PC-3 (cell line): ENCODE measurements around the gene PHRF1. TPM values are rescaled to one million over a fixed set of nuclear protein-coding genes. Genes with fewer than 3 reads are reported as not detected.

Experiments used
- ATAC-seq: fragments of 200-7000 bp; cut with Tn5 transposase; 2 replicates; pipeline ENCODE4 v1.9.1; 2020; ENCODE audit warnings: mild to moderate bottlenecking, moderate library complexity
- BruUV-seq: library from RNA; stranded (reverse); fragments of 400-500 nt; replicated peaks from 2 replicates; lab custom pipeline; 2021; lab: Mats Ljungman, UMichigan
- CTCF ChIA-PET: fragments of 300-600 bp; sonication (Branson Sonifier 250); formaldehyde crosslinking; loops from one replicate; lab custom pipeline; 2022; ENCODE audit warnings: antibody characterized with exemption; lab: Charles Lee
- POLR2A ChIA-PET: fragments of 300-600 bp; sonication (Branson Sonifier 250); formaldehyde crosslinking; loops from one replicate; lab custom pipeline; 2022; ENCODE audit warnings: antibody characterized with exemption; ENCODE audit not compliant: unreplicated experiment; lab: Charles Lee
- DNase-seq: peaks from one replicate; pipeline ENCODE4 v3.0.0-alpha.2; 2015
- H2AFZ ChIP-seq: fragments of 300-600 bp; sonication (generic); 2 replicates; pipeline ENCODE4 v1.6.0; 2016; ENCODE audit warnings: antibody characterized with exemption, low read length
- H3F3A ChIP-seq: fragments of 300-600 bp; sonication (generic); one replicate; pipeline ENCODE4 v1.6.0; 2017; ENCODE audit warnings: antibody characterized with exemption, low read length, control low read depth, mild to moderate bottlenecking; ENCODE audit not compliant: unreplicated experiment
- H3K27ac ChIP-seq: fragments of 300-600 bp; sonication (generic); 2 replicates; pipeline ENCODE4 v1.5.1; 2016; ENCODE audit warnings: mild to moderate bottlenecking, low read length
- H3K27me3 ChIP-seq: fragments of 300-600 bp; sonication (generic); 2 replicates; pipeline ENCODE4 v1.6.1; 2016; ENCODE audit warnings: low read length, mixed read lengths
- H3K36me3 ChIP-seq: fragments of 300-600 bp; sonication (generic); 2 replicates; pipeline ENCODE4 v1.6.1; 2016; ENCODE audit warnings: low read depth, mixed run types, low read length, mixed read lengths
- H3K4me1 ChIP-seq: fragments of 300-600 bp; sonication (generic); 2 replicates; pipeline ENCODE4 v1.5.1; 2016; ENCODE audit warnings: low read length; ENCODE audit not compliant: insufficient read depth
- H3K4me2 ChIP-seq: fragments of 300-600 bp; sonication (generic); 2 replicates; pipeline ENCODE4 v1.6.0; 2016; ENCODE audit warnings: low read length
- H3K4me3 ChIP-seq: fragments of 300-600 bp; sonication (generic); 2 replicates; pipeline ENCODE4 v1.5.1; 2016; ENCODE audit warnings: mild to moderate bottlenecking, low read length, mixed read lengths
- H3K79me2 ChIP-seq: fragments of 300-600 bp; sonication (generic); 2 replicates; pipeline ENCODE4 v1.6.1; 2017; ENCODE audit warnings: low read length, mixed read lengths
- H3K9ac ChIP-seq: fragments of 300-600 bp; sonication (generic); 2 replicates; pipeline ENCODE4 v1.6.0; 2016; ENCODE audit warnings: mild to moderate bottlenecking, low read length
- H3K9me2 ChIP-seq: fragments of 300-600 bp; sonication (generic); replicated peaks from 2 replicates; pipeline ENCODE4 v1.6.1; 2016; ENCODE audit warnings: mixed run types, low read length, mixed read lengths
- H3K9me3 ChIP-seq: fragments of 300-600 bp; sonication (generic); 2 replicates; pipeline ENCODE4 v1.6.1; 2016; ENCODE audit warnings: low read length, mixed read lengths
- H4K20me1 ChIP-seq: fragments of 300-600 bp; sonication (generic); 2 replicates; pipeline ENCODE4 v1.6.1; 2016; ENCODE audit warnings: low read length, mixed read lengths
- EZH2 ChIP-seq: fragments of 300-600 bp; sonication (generic); IDR thresholded peaks from one replicate; pipeline ENCODE4 v1.6.1; 2017; ENCODE audit warnings: antibody characterized with exemption, mild to moderate bottlenecking, low read length; ENCODE audit not compliant: unreplicated experiment
- EZH2phosphoT487 ChIP-seq: fragments of 300-600 bp; sonication (generic); IDR thresholded peaks from 2 replicates; pipeline ENCODE4 v1.6.1; 2018; ENCODE audit warnings: mild to moderate bottlenecking, antibody characterized with exemption, low read length, borderline replicate concordance
- intact Hi-C: fragments of 100-400 bp; cut with micrococcal nuclease; formaldehyde crosslinking; loops from 2 replicates; pipeline ENCODE4 v1.9.0; 2023
- total RNA-seq: library from RNA; depleted of rRNA; stranded (reverse); fragments of >200 nt; gene quantifications from 2 replicates; pipeline ENCODE4 v1.2.3, GENCODE V29; 2014
- TF ChIP-seq, protein P1 (sequence below): fragments of 300-600 bp; sonication (generic); conservative IDR thresholded peaks from 2 replicates; pipeline ENCODE4 v1.5.1; 2017; ENCODE audit warnings: antibody characterized with exemption, low read depth, mild to moderate bottlenecking, low read length

The PHRF1 gene
- total RNA-seq, 1 experiment from 2014 or later: 41.4 TPM

DNA sequence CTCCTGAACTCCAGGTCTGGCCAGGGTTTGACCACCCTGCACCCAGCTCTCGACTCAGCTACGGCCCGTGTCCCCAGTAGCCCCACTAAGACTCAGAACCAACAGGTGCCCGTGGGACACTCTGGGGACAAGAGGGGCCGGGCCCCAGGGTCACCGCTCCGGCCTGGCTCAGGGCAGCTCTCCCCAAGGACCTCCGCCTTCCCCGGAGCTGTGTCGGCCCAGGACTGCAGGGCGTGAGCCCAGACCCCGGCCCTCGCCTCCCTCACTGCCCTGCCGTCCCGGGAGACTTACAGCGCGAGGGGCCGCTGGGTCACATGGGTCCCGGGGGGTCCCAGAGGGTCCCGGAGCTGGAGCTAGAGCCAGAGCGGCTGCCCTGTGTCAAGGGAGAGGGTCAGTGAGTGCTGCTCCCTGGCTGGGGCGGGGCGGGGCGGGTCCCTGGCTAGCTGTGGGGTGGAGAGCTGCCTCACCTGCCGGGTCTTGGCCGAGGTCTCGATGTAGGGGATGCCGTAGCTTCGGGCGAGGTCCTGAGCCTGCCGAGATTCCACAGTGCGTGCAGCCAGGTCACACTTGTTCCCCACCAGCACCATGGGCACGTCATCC lies 43.2 kb upstream of the PHRF1 start:
- Histone ChIP-seq H2AFZ (no peak overlapping the region), H3K9me3 (no peaks in the 10 kb centered on the region), H3K36me3 (no peaks in the 10 kb centered on the region), H3K9me2 (no peaks in the 10 kb centered on the region), H3K27ac (no peak overlapping the region), H3K4me2 (no peak overlapping the region), H3K79me2 (peaks cover 16% of the 10 kb centered on the region), H3K9ac (no peak overlapping the region), H3K27me3 (no peaks in the 10 kb centered on the region), H3K4me1 (peaks cover 17% of the 10 kb centered on the region), H3F3A (no peaks in the 10 kb centered on the region), H3K4me3 (no peak overlapping the region), H4K20me1 (peaks cover 4% of the 10 kb centered on the region; the same call in 1 of the 2 replicates)
- intact Hi-C loops: no loop called here
- no peak for DNase-seq
- POLR2A ChIA-PET: no interaction called here
- no peak for ATAC-seq
- CTCF ChIA-PET: no interaction called here
- BruUV-seq: no TSS peak
- TF ChIP-seq, protein P1, sequence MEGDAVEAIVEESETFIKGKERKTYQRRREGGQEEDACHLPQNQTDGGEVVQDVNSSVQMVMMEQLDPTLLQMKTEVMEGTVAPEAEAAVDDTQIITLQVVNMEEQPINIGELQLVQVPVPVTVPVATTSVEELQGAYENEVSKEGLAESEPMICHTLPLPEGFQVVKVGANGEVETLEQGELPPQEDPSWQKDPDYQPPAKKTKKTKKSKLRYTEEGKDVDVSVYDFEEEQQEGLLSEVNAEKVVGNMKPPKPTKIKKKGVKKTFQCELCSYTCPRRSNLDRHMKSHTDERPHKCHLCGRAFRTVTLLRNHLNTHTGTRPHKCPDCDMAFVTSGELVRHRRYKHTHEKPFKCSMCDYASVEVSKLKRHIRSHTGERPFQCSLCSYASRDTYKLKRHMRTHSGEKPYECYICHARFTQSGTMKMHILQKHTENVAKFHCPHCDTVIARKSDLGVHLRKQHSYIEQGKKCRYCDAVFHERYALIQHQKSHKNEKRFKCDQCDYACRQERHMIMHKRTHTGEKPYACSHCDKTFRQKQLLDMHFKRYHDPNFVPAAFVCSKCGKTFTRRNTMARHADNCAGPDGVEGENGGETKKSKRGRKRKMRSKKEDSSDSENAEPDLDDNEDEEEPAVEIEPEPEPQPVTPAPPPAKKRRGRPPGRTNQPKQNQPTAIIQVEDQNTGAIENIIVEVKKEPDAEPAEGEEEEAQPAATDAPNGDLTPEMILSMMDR: no peak
- no peak for TF ChIP-seq EZH2phosphoT487
- no peak for TF ChIP-seq EZH2

DNA sequence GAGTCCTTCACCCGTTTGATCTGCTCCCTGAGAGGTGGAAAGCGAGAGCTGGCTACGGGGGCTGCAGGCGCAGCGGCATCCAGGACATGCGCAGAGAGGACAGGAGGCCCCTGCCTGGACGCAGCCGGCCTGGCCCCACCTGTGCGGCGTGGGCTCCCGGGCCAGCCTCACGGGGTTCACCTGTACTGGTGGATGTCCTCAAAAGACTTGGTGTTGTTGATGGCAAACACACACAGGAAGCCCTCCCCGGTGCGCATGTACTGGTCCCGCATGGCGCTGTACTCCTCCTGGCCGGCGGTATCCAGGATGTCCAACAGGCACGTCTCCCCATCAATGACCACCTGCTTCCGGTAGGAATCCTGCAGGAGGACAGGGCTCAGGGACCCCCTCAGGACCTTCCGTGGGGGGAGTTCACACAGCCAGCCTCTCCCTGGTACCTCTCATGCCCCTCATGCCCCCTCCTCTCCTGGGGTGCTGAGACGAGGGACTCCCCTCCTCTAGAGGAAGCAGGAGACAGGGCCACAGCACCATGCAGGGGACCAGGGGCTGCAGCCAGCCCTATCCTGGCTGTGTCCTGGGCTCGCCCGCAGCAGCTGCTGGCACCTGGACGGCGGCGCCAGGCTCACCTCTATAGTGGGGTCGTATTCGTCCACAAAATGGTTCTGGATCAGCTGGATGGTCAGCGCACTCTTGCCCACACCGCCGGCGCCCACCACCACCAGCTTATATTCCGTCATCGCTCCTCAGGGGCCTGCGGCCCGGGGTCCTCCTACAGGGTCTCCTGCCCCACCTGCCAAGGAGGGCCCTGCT lies 42.5 kb upstream of the PHRF1 start:
- intact Hi-C loops: no loop called here
- BruUV-seq: TSS peak; percentile 63
- Histone ChIP-seq H3K9ac (0 out of 2 replicates have a peak overlapping the region, but pooled peaks have one; percentile 80), H3K36me3 (no peaks in the 10 kb centered on the region), H4K20me1 (peaks cover 4% of the 10 kb centered on the region; the same call in 1 of the 2 replicates), H3K4me2 (peak overlapping the region; percentile 92), H3K27me3 (no peaks in the 10 kb centered on the region), H3K9me3 (no peaks in the 10 kb centered on the region), H3K27ac (no peak overlapping the region), H3K79me2 (peaks cover 16% of the 10 kb centered on the region), H3K9me2 (no peaks in the 10 kb centered on the region), H2AFZ (no peak overlapping the region), H3K4me3 (peak overlapping the region; percentile 89), H3K4me1 (peaks cover 17% of the 10 kb centered on the region), H3F3A (no peaks in the 10 kb centered on the region)
- ChIA-PET POLR2A (no interaction called here), CTCF (no interaction called here)
- TF ChIP-seq EZH2 (no peak), EZH2phosphoT487 (no peak)
- TF ChIP-seq, protein P1: no peak
- DNase-seq (no peak), ATAC-seq (no peak)
